GM12878 (cell line): ENCODE data around the gene TNFRSF1B. TPM values are rescaled to one million over a fixed set of nuclear protein-coding genes. Genes with fewer than 3 reads are reported as not detected.

Source experiments
- ATAC-seq: fragments of 200-7000 bp; cut with Tn5 transposase; 3 replicates; pipeline ENCODE4 v1.9.1; 2020; ENCODE audit warnings: mild to moderate bottlenecking, moderate library complexity
- BruUV-seq: library from RNA; stranded (reverse); fragments of 400-500 nt; replicated peaks from 2 replicates; lab custom pipeline; 2021; lab: Mats Ljungman, UMichigan
- CTCF ChIA-PET: fragments of 300-600 bp; sonication (Branson Sonifier 250); formaldehyde crosslinking; extraction: SDS; loops from one replicate; lab custom pipeline; 2021; ENCODE audit warnings: inconsistent platforms; lab: Yijun Ruan, JAX
- POLR2A ChIA-PET: fragments of 350-600 bp; formaldehyde crosslinking; extraction: SDS; loops from one replicate; lab custom pipeline; 2021; ENCODE audit warnings: inconsistent platforms; lab: Charles Lee
- RAD21 ChIA-PET: fragments of 300-600 bp; sonication (Branson Sonifier 250); formaldehyde crosslinking; loops from one replicate; lab custom pipeline; 2023; ENCODE audit warnings: antibody characterized with exemption; ENCODE audit not compliant: unreplicated experiment; lab: Charles Lee
- SMC1A ChIA-PET: fragments of 300-600 bp; sonication (Branson Sonifier 250); formaldehyde crosslinking; loops from one replicate; lab custom pipeline; 2023; ENCODE audit not compliant: unreplicated experiment, uncharacterized antibody; lab: Charles Lee
- DNase-seq: peaks from one replicate; pipeline ENCODE4 v3.0.0-alpha.2; 2011; ENCODE audit warnings: low read depth, low spot score
- FAIRE-seq: peaks from 3 replicates; lab custom pipeline; 2011; peaks lifted over from hg19 to GRCh38; lab: Jason Lieb, UNC
- H2AFZ ChIP-seq: 2 replicates; pipeline ENCODE4 v1.6.0; 2011; ENCODE audit warnings: low read depth, low read length, control low read depth; ENCODE audit not compliant: control insufficient read depth
- H3K27ac ChIP-seq: 2 replicates; pipeline ENCODE4 v1.5.1; 2011; ENCODE audit warnings: control low read depth; ENCODE audit not compliant: control insufficient read depth, insufficient read depth
- H3K27me3 ChIP-seq, 2 experiments: replicated peaks in 1 of 2; 2 replicates each; pipeline versions ENCODE4 v1.6.0 to v1.6.1; 2011; ENCODE audit warnings: low read length in 1 of 2; ENCODE audit not compliant: control insufficient read depth in 2 of 2, insufficient read depth in 2 of 2
- H3K36me3 ChIP-seq, 2 experiments: 2 replicates each; pipeline ENCODE4 v1.5.1; 2011; ENCODE audit warnings: low read length in 1 of 2; ENCODE audit not compliant: control insufficient read depth in 2 of 2, insufficient read depth in 2 of 2
- H3K4me1 ChIP-seq: 2 replicates; pipeline ENCODE4 v1.6.1; 2011; ENCODE audit warnings: mild to moderate bottlenecking, low read length, moderate library complexity, mixed read lengths; ENCODE audit not compliant: control insufficient read depth, insufficient read depth
- H3K4me2 ChIP-seq: 2 replicates; pipeline ENCODE4 v1.6.0; 2011; ENCODE audit warnings: control low read depth; ENCODE audit not compliant: control insufficient read depth, insufficient read depth
- H3K4me3 ChIP-seq: fragments of 200-600 bp; sonication (generic); 2 replicates; pipeline ENCODE4 v1.5.1; 2016
- H3K79me2 ChIP-seq: 2 replicates; pipeline ENCODE4 v1.6.0; 2011; ENCODE audit warnings: low read length; ENCODE audit not compliant: control insufficient read depth, insufficient read depth
- H3K9ac ChIP-seq: 2 replicates; pipeline ENCODE4 v1.8.0; 2011; ENCODE audit warnings: low read length, control low read depth, mixed read lengths; ENCODE audit not compliant: control insufficient read depth, insufficient read depth
- H3K9me3 ChIP-seq: replicated peaks from 3 replicates; pipeline ENCODE4 v1.5.1; 2011; ENCODE audit warnings: mild to moderate bottlenecking, low read length; ENCODE audit not compliant: control insufficient read depth, insufficient read depth
- H4K20me1 ChIP-seq: 2 replicates; pipeline ENCODE4 v1.6.0; 2011; ENCODE audit not compliant: control insufficient read depth, insufficient read depth
- PAX5 ChIP-seq: IDR thresholded peaks from 2 replicates; pipeline ENCODE4 v1.6.1; 2011; ENCODE audit warnings: low read depth, low read length, borderline replicate concordance
- RB1 ChIP-seq: fragments of 450-650 bp; formaldehyde crosslinking; IDR thresholded peaks from 2 replicates; pipeline ENCODE4 v1.6.1; 2017; ENCODE audit warnings: mild to moderate bottlenecking, borderline replicate concordance
- ZNF207 ChIP-seq: fragments of 450-650 bp; IDR thresholded peaks from 2 replicates; pipeline ENCODE4 v1.6.1; 2014; ENCODE audit warnings: antibody characterized with exemption, mild to moderate bottlenecking, borderline replicate concordance
- ZNF24 ChIP-seq: fragments of 450-650 bp; IDR thresholded peaks from 2 replicates; pipeline ENCODE4 v1.6.1; 2017; ENCODE audit warnings: antibody characterized with exemption, mild to moderate bottlenecking
- WGBS: methylation state at CpG from one replicate; pipeline ENCODE4 v1.1.6; 2016; ENCODE audit warnings: low lambda C conversion rate; ENCODE audit not compliant: insufficient replicate concordance, insufficient coverage; ENCODE audit errors: missing lambda C conversion rate; 5-methylcytosine and 5-hydroxymethylcytosine counted together
- in situ Hi-C: fragments of 300-500 bp; cut with MboI; formaldehyde crosslinking; loops from 9 replicates; pipeline ENCODE4 v1.14.3; 2018; ENCODE audit warnings: mixed read lengths
- intact Hi-C: fragments of 100-400 bp; cut with micrococcal nuclease; formaldehyde crosslinking; loops from one replicate; pipeline ENCODE4 v1.14.2; 2022; ENCODE audit not compliant: unreplicated experiment
- polyA plus RNA-seq, 11 experiments: library from polyadenylated mRNA; depleted of rRNA in 4 of 11; unstranded in 6 of 11; stranded (reverse) in 5 of 11; fragments of >200 nt; fragmentation: Nextera tagmentation in 4 of 11; fragmentation: Illumina TruSeq in 1 of 11; extraction: Ambion mirVana in 4 of 11; extraction: Trizol in 1 of 11; gene quantifications; 1 replicate in 1 of 11; 2 replicates in 10 of 11; pipeline versions ENCODE4 v1.2.1 to v1.2.3, GENCODE V29; 2011 to 2016; ENCODE audit warnings: inconsistent platforms in 2 of 11, missing spikeins in 2 of 11, low read depth in 1 of 11
- total RNA-seq, 4 experiments: library from RNA; depleted of rRNA in 3 of 4; stranded (reverse); fragments of >200 nt in 3 of 4; fragmentation: Illumina TruSeq in 1 of 4; extraction: Trizol in 1 of 4; gene quantifications; 2 replicates each; pipeline versions ENCODE4 v1.2.1 to v1.2.3, GENCODE V29; 2013 to 2021

Gene TNFRSF1B
- total and polyA plus RNA-seq, 10 of the 15 experiments (the other 5 are each of a cell fraction or from before 2014, with no cell fraction given): 10.1 to 87.2 (median 37.3) TPM

DNA sequence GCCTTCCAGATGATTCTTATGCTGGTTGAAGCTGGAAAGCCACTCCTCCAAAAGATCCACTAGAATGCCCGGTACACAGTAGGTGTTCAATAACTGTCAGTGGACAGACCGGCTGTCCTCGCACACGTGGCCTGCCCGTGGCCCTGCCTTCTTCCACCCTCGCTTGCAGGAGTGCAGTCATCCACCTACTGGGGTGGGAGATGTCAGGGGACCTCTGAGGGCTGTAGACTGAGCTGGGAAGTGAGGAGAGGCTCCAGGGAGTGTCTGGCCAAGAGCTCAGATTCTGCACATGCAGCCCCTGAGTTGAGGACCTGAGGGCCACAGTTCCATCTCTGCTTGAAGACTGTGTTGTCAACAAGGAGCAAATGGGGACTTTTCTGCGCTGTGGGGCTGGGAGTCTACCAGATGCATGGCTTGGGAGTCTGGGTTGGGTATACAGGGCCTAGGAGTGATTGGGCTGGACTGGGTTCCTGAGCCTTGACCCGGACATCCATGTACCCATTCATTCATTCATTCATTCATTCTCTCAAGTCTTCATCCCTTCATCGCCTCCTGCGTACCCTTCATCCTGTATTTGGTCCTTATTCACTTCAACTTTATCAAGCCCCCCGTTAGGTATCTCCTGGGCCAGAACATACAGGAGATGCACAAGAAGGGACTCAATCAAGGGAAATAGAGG is 4.2 kb upstream of the TNFRSF1B start:
- Histone ChIP-seq H2AFZ (peak overlapping the region; percentile 59; the same call in 1 of the 2 replicates), H3K9me3 (no peaks in the 10 kb centered on the region), H3K79me2 (peaks cover 10% of the 10 kb centered on the region)
- TF ChIP-seq ZNF207 (no peak), PAX5 (no peak), RB1 (0 out of 2 replicates have a peak, but pooled peaks have one; percentile 6), ZNF24 (peak; percentile 94)
- TF ChIP-seq, all 136 proteins: peak for 2
- Histone ChIP-seq H3K27me3 (no peaks in the 10 kb centered on the region), H4K20me1 (no peaks in the 10 kb centered on the region), H3K4me2 (peak overlapping the region; percentile 73), H3K4me3 (no peak overlapping the region), H3K9ac (peak overlapping the region; percentile 52), H3K4me1 (peaks cover 71% of the 10 kb centered on the region), H3K36me3 (no peaks in the 10 kb centered on the region), H3K27ac (peak overlapping the region; percentile 89)
- ATAC-seq: no peak
- intact Hi-C loops (loop anchor here (2.0 to 5.0 kb wide), 3 partner anchors 14 to 115 kb away; no protein-coding TSS in a partner anchor), in situ Hi-C loops (loop anchor here (25.0 kb wide), 1 partner anchor 1575 kb away; no protein-coding TSS in a partner anchor)
- ChIA-PET RAD21 (interaction anchor here (0.7 to 5.1 kb wide), 9 partner anchors 8 to 181 kb away, joined by 3 to 118 read pairs (median 4); no protein-coding TSS in a partner anchor), CTCF (interaction anchor here (0.9 to 4.1 kb wide), 10 partner anchors 9 to 74 kb away, joined by 3 to 47 read pairs (median 4); no protein-coding TSS in a partner anchor), POLR2A (interaction anchor here (0.6 to 5.2 kb wide), 11 partner anchors 9 to 112 kb away, joined by 3 to 166 read pairs (median 4); no protein-coding TSS in a partner anchor), SMC1A (interaction anchor here (0.6 to 20.8 kb wide), 11 partner anchors 10 to 254 kb away, joined by 3 to 347 read pairs (median 3); no protein-coding TSS in a partner anchor)
- no TSS peak for BruUV-seq
- 72% methylated on average over 11 of the region's 11 CpGs for WGBS
- no peak for DNase-seq
- no peak for FAIRE-seq
